Retina (tissue), 1 donor: ENCODE measurements around the gene KRT26.

Source experiments
- DNase-seq: peaks from one replicate; pipeline ENCODE4 v3.0.0-alpha.2; 2016

The KRT26 gene

DNA sequence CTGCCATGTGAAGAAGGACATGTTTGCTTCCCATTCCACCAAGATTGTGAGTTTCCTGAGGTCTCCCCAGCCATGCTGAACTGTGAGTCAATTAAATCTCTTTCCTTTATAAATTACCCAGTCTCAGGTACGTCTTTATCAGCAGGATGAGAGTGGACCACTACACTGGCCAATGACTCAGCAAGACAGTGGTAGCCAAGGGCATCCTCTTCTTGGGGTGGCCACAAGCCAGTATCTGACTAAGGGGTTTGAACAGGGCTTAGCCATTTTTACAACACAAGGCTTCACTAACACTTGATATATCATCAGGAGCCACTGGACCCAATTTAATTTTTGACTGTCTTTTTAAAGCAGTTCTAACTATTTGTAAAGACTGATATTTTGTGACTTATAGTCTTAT, 47.3 kb downstream of the KRT26 start:
- no peak for DNase-seq

DNA sequence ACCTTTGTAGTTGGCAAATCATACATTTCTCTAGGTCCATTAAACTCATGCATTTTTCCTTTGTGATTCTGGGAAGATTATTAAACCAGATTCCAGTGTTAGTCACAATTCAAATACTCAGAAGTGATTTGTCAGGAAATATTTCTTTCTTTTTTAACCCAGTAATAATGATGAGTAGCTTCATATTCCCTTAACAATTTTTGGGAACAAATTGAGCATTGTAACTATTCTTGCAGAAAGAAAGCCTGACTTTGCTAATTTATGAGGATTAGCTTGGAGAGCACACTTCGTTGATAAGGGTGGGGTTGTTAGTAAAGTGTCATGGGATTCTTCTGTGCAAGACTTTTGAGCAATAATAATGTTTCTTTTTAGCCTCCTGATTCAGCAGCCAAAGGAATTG, 49.8 kb downstream of the KRT26 start:
- DNase-seq: no peak

DNA sequence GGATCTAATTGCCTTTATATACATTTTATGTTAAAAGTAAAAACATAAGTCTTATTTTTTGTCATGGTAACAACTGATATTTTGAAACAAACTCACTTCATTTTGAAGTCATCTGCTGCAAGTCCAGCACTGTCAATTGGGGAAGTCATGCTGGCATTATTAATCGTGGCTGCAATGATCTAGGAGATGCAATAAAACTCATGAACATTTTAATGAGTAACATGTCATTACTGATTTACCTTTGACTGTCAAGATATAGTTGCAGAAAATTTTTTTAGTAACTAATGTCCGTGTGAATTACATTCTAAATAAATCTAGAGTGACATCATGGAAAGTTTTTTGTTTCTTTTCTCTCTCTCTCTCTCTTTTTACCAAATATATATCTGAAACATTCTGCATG, 51.1 kb downstream of the KRT26 start:
- no peak for DNase-seq

- DNase-seq: no peak
Observed at GRCh38 chr17:40718930-40719329, 53.1 kb downstream of the KRT26 start.

DNA sequence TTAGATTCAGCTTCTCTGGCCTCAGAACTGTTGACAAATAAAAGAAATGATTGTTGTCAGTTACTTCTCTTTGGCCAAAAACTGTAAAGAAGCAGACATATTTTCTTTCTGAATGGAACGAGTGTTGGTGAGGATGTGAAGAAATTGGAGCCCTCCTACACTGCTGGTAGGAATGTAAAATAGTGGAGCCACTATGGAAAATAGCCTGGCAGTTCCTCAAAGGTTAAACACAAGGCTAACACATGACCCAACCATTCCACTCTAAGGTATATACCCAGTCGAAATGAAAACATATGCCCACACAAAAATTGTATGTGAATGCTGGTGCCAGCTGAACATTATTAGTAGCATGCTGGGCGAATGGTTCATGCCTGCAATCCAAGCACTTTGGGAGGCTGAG, 54.2 kb downstream of the KRT26 start:
- DNase-seq: no peak
